Activated CD8-positive, alpha-beta T cell treated with anti-CD3 and anti-CD28 coated beads for 36 hours (primary cell): ENCODE measurements around the gene ALOX15B. TPM values are rescaled to one million over a fixed set of nuclear protein-coding genes. Genes with fewer than 3 reads are reported as not detected.
"Not testable (repeated sequence)": the region's sequence is repeated elsewhere in the genome, so short reads cannot be mapped to it uniquely, and the experiment has no call there.

ENCODE experiments used
- ATAC-seq: fragments of 200-7000 bp; cut with Tn5 transposase; one replicate; pipeline ENCODE4 v1.10.0; 2021; ENCODE audit warnings: mild to moderate bottlenecking, moderate library complexity
- CTCF ChIA-PET: fragments of 350-600 bp; sonication (Branson Sonifier 250); formaldehyde crosslinking; loops from one replicate; lab custom pipeline; 2021; ENCODE audit warnings: antibody characterized with exemption; lab: Charles Lee
- POLR2A ChIA-PET: fragments of 350-600 bp; sonication (Branson Sonifier 250); formaldehyde crosslinking; loops from one replicate; lab custom pipeline; 2021; ENCODE audit warnings: antibody characterized with exemption; lab: Charles Lee
- DNase-seq: peaks from one replicate; pipeline ENCODE4 v3.0.0-alpha.2; 2020
- H3K27ac Mint-ChIP-seq: one replicate; pipeline ENCODE4 v1.8.0; 2021; ENCODE audit warnings: mild to moderate bottlenecking, mixed read lengths
- H3K27me3 Mint-ChIP-seq: one replicate; pipeline ENCODE4 v1.8.0; 2021; ENCODE audit warnings: mixed read lengths
- H3K36me3 Mint-ChIP-seq: one replicate; pipeline ENCODE4 v1.8.0; 2021; ENCODE audit warnings: low read depth, mixed read lengths
- H3K4me1 Mint-ChIP-seq: one replicate; pipeline ENCODE4 v1.8.0; 2021; ENCODE audit warnings: low read depth, mixed read lengths
- H3K4me3 Mint-ChIP-seq: one replicate; pipeline ENCODE4 v1.8.0; 2021; ENCODE audit warnings: mild to moderate bottlenecking, moderate library complexity, mixed read lengths
- H3K9me3 Mint-ChIP-seq: one replicate; pipeline ENCODE4 v1.8.0; 2021; ENCODE audit warnings: mixed read lengths
- CTCF ChIP-seq: fragments of 200-600 bp; IDR thresholded peaks from one replicate; pipeline ENCODE4 v1.8.0; 2022; ENCODE audit warnings: antibody characterized with exemption, mild to moderate bottlenecking
- intact Hi-C: fragments of 100-400 bp; cut with micrococcal nuclease; formaldehyde crosslinking; loops from one replicate; pipeline ENCODE4 v1.10.0; 2022
- total RNA-seq, 2 experiments: library from RNA; stranded (reverse); gene quantifications; one replicate each; pipeline ENCODE4 v1.2.3, GENCODE V29; 2021

ALOX15B gene
- total RNA-seq, 2 experiments from 2014 or later, result 0.16 TPM; not detected in 1

GRCh38 chr17:8059131-8059530 is 20.3 kb downstream of the ALOX15B start:
- no peak for DNase-seq
- no peaks in the 10 kb centered on the region for H3K36me3 Mint-ChIP-seq
- peaks cover 15% of the 10 kb centered on the region for H3K4me1 Mint-ChIP-seq
- H3K4me3 Mint-ChIP-seq, result no peak overlapping the region
- H3K27ac Mint-ChIP-seq, result no peak overlapping the region
- no peaks in the 10 kb centered on the region for H3K9me3 Mint-ChIP-seq
- intact Hi-C loops, result loop anchor here (5.0 kb wide), 3 partner anchors 42 to 147 kb away; no protein-coding TSS in a partner anchor
- POLR2A ChIA-PET, result interaction anchor here (1.7 kb wide), 1 partner anchor 114 kb away, joined by 3 read pairs; no protein-coding TSS in a partner anchor
- CTCF ChIA-PET, result interaction anchor here (1.3 to 12.6 kb wide), 16 partner anchors 15 to 316 kb away, joined by 4 to 360 read pairs (median 18); partner anchors contain the start of gene ALOXE3
- TF ChIP-seq CTCF, result no peak
- H3K27me3 Mint-ChIP-seq, result peaks cover 49% of the 10 kb centered on the region
- ATAC-seq, result no peak

DNA sequence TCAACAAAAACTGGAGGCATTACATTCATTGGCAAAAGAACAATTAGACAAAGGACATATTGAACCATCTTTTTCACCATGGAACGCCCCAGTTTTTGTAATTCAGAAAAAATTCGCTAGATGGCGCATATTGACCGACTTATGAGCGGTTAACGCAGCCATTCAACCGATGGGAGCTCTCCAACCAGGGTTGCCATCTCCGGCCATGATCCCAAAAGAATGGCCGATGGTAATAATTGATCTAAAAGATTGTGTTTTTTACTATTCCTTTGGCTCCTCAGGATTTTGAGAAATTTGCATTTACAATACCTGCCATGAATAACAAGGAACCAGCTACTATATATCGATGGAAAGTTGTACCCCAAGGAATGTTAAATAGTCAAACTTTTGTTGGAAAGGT is 21.4 kb downstream of the ALOX15B start:
- intact Hi-C loops, result no loop called here
- Mint-ChIP-seq H3K4me1 (peaks cover 15% of the 10 kb centered on the region), H3K27me3 (peaks cover 51% of the 10 kb centered on the region), H3K27ac (no peak overlapping the region), H3K9me3 (no peaks in the 10 kb centered on the region), H3K4me3 (no peak overlapping the region), H3K36me3 (no peaks in the 10 kb centered on the region)
- peak; percentile 72 for DNase-seq
- CTCF ChIA-PET, result interaction anchor here (0.6 to 12.6 kb wide), 53 partner anchors 9 to 725 kb away, joined by 3 to 360 read pairs (median 4); partner anchors contain the start of genes ALOXE3 and SLC25A35
- ATAC-seq, result peak; percentile 57
- POLR2A ChIA-PET, result interaction anchor here (1.1 to 1.7 kb wide), 2 partner anchors 13 to 113 kb away, joined by 3 read pairs; no protein-coding TSS in a partner anchor
- peak; percentile 91 for TF ChIP-seq CTCF

DNA sequence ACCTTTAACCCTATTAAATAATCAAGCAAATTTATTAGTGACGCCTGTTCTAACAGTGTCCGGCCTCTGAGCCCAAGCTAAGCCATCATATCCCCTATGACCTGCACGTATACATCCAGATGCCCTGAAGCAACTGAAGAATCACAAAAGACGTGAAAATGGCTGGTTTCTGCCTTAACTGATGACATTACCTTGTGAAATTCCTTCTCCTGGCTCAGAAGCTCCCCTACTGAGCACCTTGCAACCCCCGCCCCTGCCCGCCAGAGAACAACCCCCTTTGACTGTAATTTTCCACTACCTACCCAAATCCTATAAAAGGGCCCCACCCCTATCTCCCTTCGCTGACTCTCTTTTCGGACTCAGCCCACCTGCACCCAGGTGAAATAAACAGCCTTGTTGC is 23.0 kb downstream of the ALOX15B start:
- ATAC-seq, H3K27ac Mint-ChIP-seq, H3K4me3 Mint-ChIP-seq, H3K4me1 Mint-ChIP-seq, H3K9me3 Mint-ChIP-seq, intact Hi-C loops, H3K36me3 Mint-ChIP-seq, DNase-seq: not testable (repeated sequence)
- ChIA-PET CTCF (interaction anchor here (0.8 to 12.6 kb wide), 19 partner anchors 12 to 404 kb away, joined by 3 to 360 read pairs (median 4); partner anchors contain the start of genes ALOX12B and ALOXE3), POLR2A (interaction anchor here (0.9 kb wide), 1 partner anchor 8 kb away, joined by 4 read pairs; no protein-coding TSS in a partner anchor)
- H3K27me3 Mint-ChIP-seq, result peaks cover 50% of the 10 kb centered on the region

- ChIA-PET CTCF (interaction anchor here (0.6 to 12.6 kb wide), 15 partner anchors 12 to 319 kb away, joined by 3 to 360 read pairs (median 3); partner anchors contain the start of genes ALOX12B and ALOXE3), POLR2A (interaction anchor here (0.6 to 0.9 kb wide), 2 partner anchors 8 to 58 kb away, joined by 3 to 4 read pairs; no protein-coding TSS in a partner anchor)
- no peak for TF ChIP-seq CTCF
- H3K4me3 Mint-ChIP-seq, result no peak overlapping the region
- ATAC-seq, result no peak
- H3K9me3 Mint-ChIP-seq, result no peaks in the 10 kb centered on the region
- H3K4me1 Mint-ChIP-seq, result peaks cover 5% of the 10 kb centered on the region
- H3K36me3 Mint-ChIP-seq, result no peaks in the 10 kb centered on the region
- H3K27ac Mint-ChIP-seq, result no peak overlapping the region
- intact Hi-C loops, result no loop called here
- peaks cover 45% of the 10 kb centered on the region for H3K27me3 Mint-ChIP-seq
- no peak for DNase-seq
These were observed 23.6 kb downstream of the ALOX15B start for GRCh38 chr17:8062435-8062806.

- H3K4me3 Mint-ChIP-seq, result no peak overlapping the region
- peaks cover 2% of the 10 kb centered on the region for H3K4me1 Mint-ChIP-seq
These were observed 24.1 kb downstream of the ALOX15B start for GRCh38 chr17:8062807-8063483.

More at GRCh38 chr17:8062807-8063483, 24.1 kb downstream of the ALOX15B start:
- no peak for TF ChIP-seq CTCF
- H3K27ac Mint-ChIP-seq, result no peak overlapping the region
- ChIA-PET POLR2A (interaction anchor here (0.6 kb wide), 1 partner anchor 57 kb away, joined by 3 read pairs; no protein-coding TSS in a partner anchor), CTCF (interaction anchor here (0.6 to 12.6 kb wide), 11 partner anchors 11 to 320 kb away, joined by 3 to 360 read pairs (median 9); partner anchors contain the start of gene ALOXE3)
- H3K27me3 Mint-ChIP-seq, result peaks cover 44% of the 10 kb centered on the region
- no peak for DNase-seq
- no peaks in the 10 kb centered on the region for H3K9me3 Mint-ChIP-seq
- ATAC-seq, result no peak
- H3K36me3 Mint-ChIP-seq, result no peaks in the 10 kb centered on the region
- intact Hi-C loops, result no loop called here
